ENCODE data around the gene NCAPG. TPM values are rescaled to one million over a fixed set of nuclear protein-coding genes. Genes with fewer than 3 reads are reported as not detected.

The NCAPG gene
- total and polyA plus RNA-seq, 10 of the 15 experiments (the other 5 are each of a cell fraction or from before 2014, with no cell fraction given) = 17.3 to 93.9 (median 53.7) TPM

DNA sequence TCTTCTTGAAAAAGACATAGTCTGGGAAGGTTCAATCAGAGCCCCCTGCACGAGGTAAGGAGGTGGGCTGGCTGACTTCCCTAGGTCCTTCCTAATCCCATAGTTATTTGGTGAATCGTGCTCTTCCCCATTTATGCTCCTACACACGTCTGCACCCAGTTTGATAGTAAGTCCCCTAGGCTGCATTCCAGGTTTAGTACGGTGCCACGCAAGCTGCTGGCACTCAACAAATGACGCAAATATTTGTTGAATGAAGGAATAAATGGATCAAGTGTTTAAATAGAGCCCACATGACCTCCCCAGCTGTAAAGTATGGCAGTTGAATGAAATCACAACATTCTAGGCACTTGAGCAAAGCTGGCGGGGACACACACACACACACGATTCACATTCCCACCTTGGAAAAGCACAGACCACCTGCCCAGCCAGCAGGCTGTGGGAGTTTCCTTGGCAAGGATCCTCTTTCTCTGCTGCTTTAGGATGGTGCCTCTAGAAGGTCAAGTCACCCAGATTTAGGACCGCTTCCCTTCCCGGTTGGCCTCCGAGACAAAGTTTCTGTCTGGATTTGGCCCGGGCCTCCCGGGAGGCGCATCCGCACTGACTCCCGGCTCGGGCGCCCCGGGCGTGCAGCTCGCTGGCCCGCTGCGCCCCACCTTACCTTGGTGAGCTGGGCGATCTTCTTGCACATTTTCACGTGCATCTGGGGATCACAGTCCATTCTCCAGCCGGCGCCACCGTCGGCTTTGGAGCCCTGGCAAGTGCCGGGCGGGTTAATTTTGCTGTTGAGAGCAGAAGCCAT, 30.1 kb upstream of the NCAPG start:
- DNase-seq (ENCODE audit: low read depth, low spot score) = no peak
- TF ChIP-seq BCL11A (IDR thresholded peaks at IDR 0.05; ENCODE audit: low read depth, low read length) (no peak), NFXL1 (IDR thresholded peaks at IDR 0.05; ENCODE audit: borderline replicate concordance) (no peak), POLR2AphosphoS2 (IDR thresholded peaks at IDR 0.05; ENCODE audit: low read depth, low read length) (no peak)
- ChIA-PET RAD21 (ENCODE audit: unreplicated experiment) (interaction anchor here (1.0 kb wide), 1 partner anchor 232 kb away, joined by 4 read pairs; no protein-coding TSS in a partner anchor), SMC1A (ENCODE audit: uncharacterized antibody, unreplicated experiment) (interaction anchor here (0.6 kb wide), 1 partner anchor 593 kb away, joined by 3 read pairs; no protein-coding TSS in a partner anchor), CTCF (no interaction called here), POLR2A (no interaction called here)
- H4K20me1 ChIP-seq (ENCODE audit: control insufficient read depth, insufficient read depth) = no peaks in the 10 kb centered on the region
- ATAC-seq = no peak
- in situ Hi-C loops (cut with MboI) = no loop called here
- peak overlapping the region; percentile 62 for H3K4me2 ChIP-seq (ENCODE audit: control insufficient read depth, insufficient read depth)
- H3K9me3 ChIP-seq (replicated peaks; ENCODE audit: control insufficient read depth, insufficient read depth, low read length) = no peaks in the 10 kb centered on the region
- intact Hi-C loops (cut with micrococcal nuclease; ENCODE audit: unreplicated experiment) = no loop called here
- no peaks in the 10 kb centered on the region for H3K79me2 ChIP-seq (ENCODE audit: control insufficient read depth, insufficient read depth, low read length)
- H3K27me3 ChIP-seq (replicated peaks in 1 of 2; ENCODE audit: control insufficient read depth in 2 of 2, insufficient read depth in 2 of 2, low read length in 1 of 2) = peaks cover 0 to 3% of the 10 kb centered on the region in 2 experiments; a peak in 3 of 4 replicates
- 32% methylated on average over 31 of the region's 31 CpGs for WGBS (ENCODE audit: insufficient coverage, insufficient replicate concordance, low lambda C conversion rate, missing lambda C conversion rate)
- no peak overlapping the region for H3K27ac ChIP-seq (ENCODE audit: control insufficient read depth, insufficient read depth)
- no peak for FAIRE-seq
- no peak overlapping the region; the same call in 1 of the 2 replicates for H3K4me3 ChIP-seq
- BruUV-seq (replicated peaks) = no TSS peak
- H3K36me3 ChIP-seq (ENCODE audit: control insufficient read depth in 2 of 2, insufficient read depth in 2 of 2, low read length in 1 of 2) = no peaks in the 10 kb centered on the region
- no peak overlapping the region; the same call in 1 of the 2 replicates for H2AFZ ChIP-seq (ENCODE audit: control insufficient read depth, low read depth, low read length)
- no peak overlapping the region for H3K9ac ChIP-seq (ENCODE audit: control insufficient read depth, insufficient read depth, low read length)
- H3K4me1 ChIP-seq (ENCODE audit: control insufficient read depth, insufficient read depth, low read length) = no peaks in the 10 kb centered on the region

DNA sequence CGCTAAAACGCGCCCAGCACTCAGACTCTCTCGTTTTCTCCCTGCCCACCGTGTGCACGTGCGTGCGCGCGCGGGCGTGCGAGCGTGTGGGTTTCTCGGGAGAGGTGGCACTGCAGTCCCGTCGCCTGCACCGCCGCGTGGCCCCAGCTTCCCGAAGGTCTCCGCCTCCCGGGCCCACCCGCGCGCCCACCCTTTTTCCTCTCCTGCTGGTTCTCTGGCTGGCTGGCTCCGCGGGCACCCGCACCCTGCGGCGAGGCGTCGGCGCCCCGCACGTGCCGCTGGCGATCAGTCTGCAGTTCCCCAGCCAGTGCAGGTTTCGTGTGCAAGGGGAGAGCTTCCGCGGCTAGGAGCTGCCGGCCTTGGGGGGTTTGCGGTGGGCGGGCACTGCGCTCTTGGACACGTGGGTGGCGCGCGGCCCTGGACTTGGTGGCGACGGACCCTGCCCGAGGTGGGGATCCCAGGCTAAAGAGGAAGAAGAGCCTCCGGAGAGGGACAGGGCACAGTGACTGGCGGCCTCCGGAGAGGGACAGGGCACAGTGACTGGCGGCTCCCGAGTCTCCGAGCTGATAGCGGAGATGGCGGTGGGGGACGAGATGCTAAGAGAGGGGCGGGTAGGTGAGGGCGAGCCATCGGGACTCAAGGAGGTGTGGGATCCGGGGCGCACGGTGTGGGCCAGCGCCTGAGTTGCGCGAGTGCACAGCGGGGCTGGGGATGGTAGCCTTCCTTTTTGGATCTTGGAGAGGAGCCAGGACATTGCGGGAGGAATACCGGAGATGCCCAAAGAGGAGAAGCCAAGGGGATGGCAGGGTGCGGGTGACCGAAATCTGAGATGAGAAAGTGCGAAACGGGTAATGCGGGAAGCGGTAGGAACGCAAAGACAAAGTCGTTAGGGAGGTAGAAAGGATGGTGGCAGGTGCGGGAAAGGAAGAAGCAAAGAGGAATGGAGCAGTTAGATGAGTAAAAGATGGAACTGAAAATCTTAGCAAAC, 29.2 kb upstream of the NCAPG start, which contains the start of gene FAM184B:
Gene FAM184B, minus strand, starts transcription at position 322 of the 988 bp plus-strand sequence. CDS start 322 bp downstream, outside the sequence.
- BruUV-seq (replicated peaks) = no TSS peak
- no peak within 1 kb of the TSS for H3K27ac ChIP-seq (ENCODE audit: control insufficient read depth, insufficient read depth)
- H3K79me2 ChIP-seq (ENCODE audit: control insufficient read depth, insufficient read depth, low read length) = no peaks in the 10 kb centered on the region
- CTCF ChIA-PET = no interaction called here
- intact Hi-C loops (cut with micrococcal nuclease; ENCODE audit: unreplicated experiment) (no loop called here), in situ Hi-C loops (cut with MboI) (no loop called here)
- H3K4me3 ChIP-seq = no peak within 1 kb of the TSS; the same call in 1 of the 2 replicates
- H3K9me3 ChIP-seq (replicated peaks; ENCODE audit: control insufficient read depth, insufficient read depth, low read length) = no peaks in the 10 kb centered on the region
- ATAC-seq = no peak
- no peak for FAIRE-seq
- H2AFZ ChIP-seq (ENCODE audit: control insufficient read depth, low read depth, low read length) = no peak within 1 kb of the TSS; the same call in 1 of the 2 replicates
- TF ChIP-seq NFXL1 (IDR thresholded peaks at IDR 0.05; ENCODE audit: borderline replicate concordance) = no peak
- TF ChIP-seq BHLHE40 (IDR thresholded peaks at IDR 0.05; ENCODE audit: borderline replicate concordance in 1 of 2, low read depth in 2 of 2, low read length in 1 of 2) = peak in 1 of 2 experiments; percentile 31; a peak in 2 of 4 replicates
- peaks cover 0 to 3% of the 10 kb centered on the region in 2 experiments; a peak in 3 of 4 replicates for H3K27me3 ChIP-seq (replicated peaks in 1 of 2; ENCODE audit: control insufficient read depth in 2 of 2, insufficient read depth in 2 of 2, low read length in 1 of 2)
- no peak for DNase-seq (ENCODE audit: low read depth, low spot score)
- no peaks in the 10 kb centered on the region for H3K36me3 ChIP-seq (ENCODE audit: control insufficient read depth in 2 of 2, insufficient read depth in 2 of 2, low read length in 1 of 2)
- WGBS (ENCODE audit: insufficient coverage, insufficient replicate concordance, low lambda C conversion rate, missing lambda C conversion rate) = 35% methylated on average over 61 of the region's 82 CpGs
- SMC1A ChIA-PET (ENCODE audit: uncharacterized antibody, unreplicated experiment) = interaction anchor here (0.5 to 0.6 kb wide), 2 partner anchors 230 to 592 kb away, joined by 3 read pairs; no protein-coding TSS in a partner anchor
- H3K4me1 ChIP-seq (ENCODE audit: control insufficient read depth, insufficient read depth, low read length) = no peaks in the 10 kb centered on the region
- no peak within 1 kb of the TSS for H3K9ac ChIP-seq (ENCODE audit: control insufficient read depth, insufficient read depth, low read length)
- RAD21 ChIA-PET (ENCODE audit: unreplicated experiment) = interaction anchor here (1.0 kb wide), 1 partner anchor 233 kb away, joined by 4 read pairs; no protein-coding TSS in a partner anchor
- POLR2A ChIA-PET = no interaction called here
- no peaks in the 10 kb centered on the region for H4K20me1 ChIP-seq (ENCODE audit: control insufficient read depth, insufficient read depth)
- H3K4me2 ChIP-seq (ENCODE audit: control insufficient read depth, insufficient read depth) = peak within 1 kb of the TSS; percentile 62

All from GM12878 (cell line).